HG03460 (cell line): Measurements from ENCODE around the gene TECTB.

Experiments used
- ATAC-seq: cut with Tn5 transposase; IDR thresholded peaks from one replicate; pipeline ENCODE4 v1.9.1; 2021; ENCODE audit not compliant: unreplicated experiment

TECTB gene

DNA sequence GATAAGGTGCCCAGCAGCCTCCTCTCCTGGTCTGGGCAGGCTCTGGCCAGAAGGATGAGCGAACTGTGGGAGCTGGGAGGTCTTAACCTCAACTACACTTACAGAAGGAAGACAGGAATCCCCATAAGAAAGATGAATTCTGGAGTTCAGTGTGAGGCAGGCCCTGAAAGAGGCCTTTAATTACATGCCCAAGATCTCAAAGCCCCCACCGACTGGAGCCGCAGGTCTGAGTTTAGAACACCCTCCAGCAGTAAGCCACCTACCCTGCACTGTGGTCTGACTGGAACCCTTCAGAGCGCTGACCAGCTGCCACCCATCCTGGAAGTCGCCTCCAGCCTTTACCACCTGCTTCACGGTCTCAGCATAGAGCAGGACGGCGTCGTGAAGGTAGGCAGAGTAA lies 62.5 kb downstream of the TECTB start:
- ATAC-seq, result no peak

DNA sequence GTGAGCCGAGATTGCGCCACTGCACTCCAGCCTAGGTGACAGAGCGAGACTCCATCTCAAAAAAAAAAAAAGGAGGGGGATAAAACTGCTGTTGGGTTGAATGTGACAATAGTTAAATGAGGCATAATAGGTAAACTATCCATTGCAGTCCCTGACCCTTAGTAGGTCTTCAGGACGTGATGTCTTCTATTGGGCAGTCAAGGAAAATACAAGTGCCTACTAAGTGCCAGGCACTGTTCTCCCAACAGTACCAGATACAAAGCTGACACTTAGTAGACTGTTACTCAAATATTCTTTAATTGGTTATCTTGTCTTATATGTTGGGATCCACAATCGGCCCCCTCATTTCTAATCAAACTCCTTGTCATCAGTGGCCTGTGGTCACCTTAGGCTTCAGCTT lies 63.6 kb downstream of the TECTB start:
- no peak for ATAC-seq

DNA sequence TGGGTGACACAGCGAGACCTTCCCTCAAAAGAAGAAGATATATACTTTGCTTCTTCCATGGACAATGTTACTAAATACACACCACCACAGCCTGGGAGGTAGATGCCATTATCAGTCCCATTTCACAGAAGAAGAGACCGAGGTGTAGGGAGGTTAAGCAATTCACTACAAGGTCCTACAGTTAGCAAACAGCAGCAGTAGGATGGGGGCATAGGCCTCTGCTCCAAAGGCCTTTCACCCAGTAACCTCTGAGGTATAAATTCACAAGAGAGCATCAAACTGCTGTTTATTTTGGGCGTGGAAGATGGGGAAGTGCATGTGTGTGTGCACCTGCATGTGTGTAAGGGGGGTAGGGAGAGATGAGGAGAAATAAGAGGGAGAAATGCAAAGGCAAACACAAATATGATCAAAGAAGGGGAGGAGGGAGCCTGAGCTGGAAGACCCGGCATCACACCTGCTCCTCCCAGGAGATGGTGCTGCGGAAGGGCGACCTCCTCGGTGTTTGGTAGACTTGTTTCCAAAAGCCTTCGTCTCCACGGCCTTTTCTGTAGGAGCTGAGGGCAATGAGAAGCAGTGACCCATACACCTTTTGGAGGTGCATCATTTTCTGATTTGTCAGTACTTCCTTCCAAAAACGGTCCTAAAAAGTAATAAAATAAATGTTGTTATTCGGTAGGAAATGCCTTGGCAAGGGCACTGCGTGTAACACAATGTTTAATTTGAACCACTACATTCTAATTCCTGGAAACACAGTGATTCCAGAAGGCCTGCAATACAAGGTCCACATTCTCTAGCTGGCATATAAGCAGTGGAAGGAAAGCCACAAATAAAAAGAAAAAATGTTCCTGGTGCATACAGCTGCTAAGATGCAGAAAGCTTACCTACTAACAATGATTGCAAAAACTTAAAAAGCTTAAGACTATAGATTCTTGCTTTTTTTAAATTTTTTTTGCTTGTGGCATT lies 64.8 kb downstream of the TECTB start:
- ATAC-seq, result no peak

DNA sequence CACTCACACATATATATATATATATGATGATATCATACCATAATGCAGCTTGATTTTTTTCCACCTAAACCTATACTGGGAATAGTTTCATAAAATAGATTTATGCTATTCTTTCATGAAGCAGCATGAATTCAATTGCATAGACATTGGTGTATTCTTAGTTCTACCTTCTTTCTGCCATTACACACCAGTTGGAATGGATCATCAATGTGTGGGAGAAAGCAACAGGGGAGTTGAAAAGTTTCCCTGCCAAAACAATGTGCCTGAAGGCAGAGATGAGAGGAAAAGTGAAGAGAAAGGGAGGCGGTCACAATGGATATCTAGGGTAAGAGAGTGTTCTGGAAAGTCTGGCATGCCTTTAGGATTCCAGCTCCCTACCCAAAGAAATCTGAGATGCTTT lies 65.6 kb downstream of the TECTB start:
- ATAC-seq, result no peak

DNA sequence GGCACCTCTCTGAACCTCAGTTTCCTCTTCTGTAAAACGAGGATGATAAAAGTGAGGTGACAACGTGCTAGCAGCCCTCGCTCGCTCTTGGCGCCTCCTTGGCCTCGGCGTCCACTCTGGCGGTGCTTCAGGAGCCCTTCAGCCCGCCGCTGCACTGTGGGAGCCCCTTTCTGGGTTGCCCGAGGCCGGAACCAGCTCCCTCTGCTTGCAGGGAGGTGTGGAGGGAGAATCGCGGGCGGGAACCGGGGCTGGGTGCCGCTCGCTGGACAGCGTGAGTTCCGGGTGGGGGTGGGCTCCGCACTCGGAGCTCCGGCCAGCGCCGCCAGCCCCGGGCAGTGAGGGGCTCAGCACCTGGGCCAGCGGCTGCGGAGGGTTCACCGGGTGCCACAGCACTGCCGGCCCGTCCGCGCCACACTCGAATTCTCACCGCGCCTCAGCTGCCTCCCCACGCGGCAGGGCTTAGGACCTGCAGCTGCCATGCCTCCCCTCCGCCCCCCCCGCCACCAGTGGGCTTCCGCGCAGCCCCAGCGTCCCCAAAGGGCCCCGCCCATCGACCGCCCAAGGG lies 66.4 kb downstream of the TECTB start:
- no peak for ATAC-seq

DNA sequence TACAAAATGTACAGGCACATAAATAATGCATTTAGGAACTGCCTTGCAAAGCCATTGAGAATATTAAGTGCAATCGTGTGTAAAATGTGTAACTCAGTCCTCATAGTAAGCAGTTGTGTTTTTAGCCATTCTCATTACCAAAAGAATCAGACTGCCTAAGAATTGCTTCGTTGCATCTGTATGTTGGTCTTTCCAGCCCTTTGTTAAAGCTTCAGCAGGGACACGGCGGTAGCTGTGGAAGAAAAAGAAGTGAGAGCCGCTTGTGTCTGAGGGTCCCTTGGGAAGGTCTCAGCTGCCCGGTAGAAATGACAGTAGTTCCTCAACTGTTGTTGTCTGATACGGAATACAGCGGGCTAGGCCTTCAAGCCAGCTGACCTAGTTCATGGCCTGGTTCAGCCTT lies 67.9 kb downstream of the TECTB start:
- no peak for ATAC-seq

DNA sequence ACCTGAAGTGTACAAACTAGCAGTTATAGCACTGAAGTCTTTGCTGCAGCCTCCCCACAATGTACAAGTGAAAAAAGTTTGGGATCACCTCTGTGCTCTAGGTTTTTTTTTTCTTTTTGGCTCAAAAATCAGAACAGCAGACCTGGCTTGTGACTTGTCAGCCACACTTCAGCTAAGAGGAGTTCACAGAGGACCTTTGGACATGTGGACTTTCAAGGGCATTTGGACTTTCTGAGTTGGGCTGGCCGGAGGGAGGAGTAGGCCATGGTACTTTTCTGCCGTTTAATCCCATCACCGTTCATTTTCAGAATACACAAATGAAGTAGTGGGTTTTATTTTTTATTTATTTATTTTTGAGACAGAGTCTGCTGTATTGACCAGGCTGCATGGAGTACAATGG lies 68.8 kb downstream of the TECTB start:
- no peak for ATAC-seq

DNA sequence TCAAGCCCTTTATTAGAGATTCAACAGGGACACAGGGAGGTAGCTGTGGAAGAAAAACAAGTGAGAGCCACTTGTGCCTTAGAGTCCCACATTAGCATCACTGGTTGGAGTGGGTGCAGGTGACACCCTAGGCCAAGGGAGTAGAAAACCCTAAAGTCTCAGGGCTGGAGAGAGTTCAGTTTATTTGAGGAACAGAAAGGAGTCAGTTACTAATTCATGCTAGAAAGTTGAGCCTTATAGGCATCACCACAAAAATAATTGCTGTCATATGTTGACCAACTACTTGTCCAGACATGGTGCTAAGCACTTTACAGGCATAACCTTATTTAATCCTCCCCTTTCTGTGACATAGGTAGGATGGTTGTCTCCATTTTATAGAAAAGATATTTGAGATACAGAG lies 69.8 kb downstream of the TECTB start:
- no peak for ATAC-seq
